ENCODE measurements around the gene TNNT3.

GRCh38 chr11:1883346-1884302 lies 35.9 kb upstream of the TNNT3 start:
- TF ChIP-seq GATA2 (IDR thresholded peaks at IDR 0.05; ENCODE audit: low read depth, low read length): no peak
- no peak for TF ChIP-seq GATA3 (IDR thresholded peaks at IDR 0.05; ENCODE audit: low read depth, low read length)
